Mucosa of descending colon (tissue), 3 donors: Measurements from ENCODE around the gene OR52K2. TPM values are rescaled to one million over a fixed set of nuclear protein-coding genes. Genes with fewer than 3 reads are reported as not detected.
"Not testable (repeated sequence)": the region's sequence is repeated elsewhere in the genome, so short reads cannot be mapped to it uniquely, and the experiment has no call there.

ENCODE experiments used
- ATAC-seq: fragments of 200-7000 bp; cut with Tn5 transposase; one replicate; pipeline ENCODE4 v1.9.1; 2020; ENCODE audit warnings: mild to moderate bottlenecking, moderate library complexity
- DNase-seq, 3 donors: peaks; one replicate each; pipeline ENCODE4 v3.0.0-alpha.2; 2020
- H3K36me3 ChIP-seq: fragments of 200-600 bp; one replicate; pipeline ENCODE4 v1.8.0; 2021; ENCODE audit warnings: low read depth, mild to moderate bottlenecking
- H3K4me1 ChIP-seq: fragments of 200-600 bp; one replicate; pipeline ENCODE4 v1.8.0; 2021; ENCODE audit warnings: low read depth, mild to moderate bottlenecking
- H3K4me3 ChIP-seq: fragments of 200-600 bp; one replicate; pipeline ENCODE4 v1.8.0; 2021; ENCODE audit warnings: mild to moderate bottlenecking
- H3K9me3 ChIP-seq: fragments of 200-600 bp; one replicate; pipeline ENCODE4 v1.8.0; 2021; ENCODE audit warnings: mild to moderate bottlenecking
- intact Hi-C, 2 donors: fragments of 100-400 bp; cut with DNase I in 1 of 2; cut with micrococcal nuclease in 1 of 2; formaldehyde crosslinking; loops; one replicate each; pipeline versions ENCODE4 v1.11.0 to v1.11.1; 2022; cut with DNase I, micrococcal nuclease
- long read RNA-seq, 2 donors: library from polyadenylated mRNA; unstranded; transcript quantifications; one replicate each; pipeline ENCODE4 v2.0.0, GENCODE V29; 2019 to 2021
- total RNA-seq, 3 donors: library from RNA; stranded (reverse); fragmentation: NEBNext Ultra II Directional in 2 of 3; extraction: Animal tissue kit (Norgen Biotek cat#: 25700) in 2 of 3; gene quantifications; one replicate each; pipeline versions ENCODE4 v1.2.1 to v1.2.4, GENCODE V29; 2021 to 2023
- TF ChIP-seq, protein P1 (sequence below): fragments of 200-600 bp; IDR thresholded peaks from one replicate; pipeline ENCODE4 v1.8.0; 2022; ENCODE audit warnings: antibody characterized with exemption, mild to moderate bottlenecking
- donor health status: DM: no; HTN: no; CAD: no; lungs with moderate emphysema.
- donor health status: DM: no; HTN: no; CAD: no.
- donor health status: DM: no; HTN: yes; CAD: no.

The OR52K2 gene
- not detected for total RNA-seq
- long read RNA-seq, donor 1, result 0 reads
- long read RNA-seq, donor 2, result 0 reads

DNA sequence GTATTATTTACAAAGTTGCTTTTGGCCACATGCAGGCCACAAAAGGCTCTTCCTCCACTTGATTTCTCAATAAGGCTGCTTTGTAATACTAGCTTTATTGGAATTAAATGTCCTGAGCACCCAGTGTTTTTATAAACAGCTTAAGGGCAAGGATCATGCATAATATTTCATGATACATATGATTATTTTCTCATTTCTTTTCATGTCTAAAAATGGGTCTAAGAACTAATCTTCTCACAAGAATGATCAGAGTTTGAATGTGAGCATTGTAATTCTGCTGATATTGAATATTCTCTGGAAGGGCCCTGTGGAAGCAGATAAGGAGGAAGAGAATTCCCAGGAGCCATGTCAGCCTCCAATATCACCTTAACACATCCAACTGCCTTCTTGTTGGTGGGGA is at the start of gene OR52K2:
Gene OR52K2 (plus strand): TSS at position 301 of the 400 bp plus-strand sequence. CDS start 45 bp downstream, at position 346.
- intact Hi-C loops, result no loop called here
- Histone ChIP-seq H3K4me3 (no peak within 1 kb of the TSS), H3K9me3 (no peaks in the 10 kb centered on the region), H3K36me3 (no peaks in the 10 kb centered on the region), H3K4me1 (no peaks in the 10 kb centered on the region)
- no peak for DNase-seq
- no peak for ATAC-seq
- TF ChIP-seq, protein P1, sequence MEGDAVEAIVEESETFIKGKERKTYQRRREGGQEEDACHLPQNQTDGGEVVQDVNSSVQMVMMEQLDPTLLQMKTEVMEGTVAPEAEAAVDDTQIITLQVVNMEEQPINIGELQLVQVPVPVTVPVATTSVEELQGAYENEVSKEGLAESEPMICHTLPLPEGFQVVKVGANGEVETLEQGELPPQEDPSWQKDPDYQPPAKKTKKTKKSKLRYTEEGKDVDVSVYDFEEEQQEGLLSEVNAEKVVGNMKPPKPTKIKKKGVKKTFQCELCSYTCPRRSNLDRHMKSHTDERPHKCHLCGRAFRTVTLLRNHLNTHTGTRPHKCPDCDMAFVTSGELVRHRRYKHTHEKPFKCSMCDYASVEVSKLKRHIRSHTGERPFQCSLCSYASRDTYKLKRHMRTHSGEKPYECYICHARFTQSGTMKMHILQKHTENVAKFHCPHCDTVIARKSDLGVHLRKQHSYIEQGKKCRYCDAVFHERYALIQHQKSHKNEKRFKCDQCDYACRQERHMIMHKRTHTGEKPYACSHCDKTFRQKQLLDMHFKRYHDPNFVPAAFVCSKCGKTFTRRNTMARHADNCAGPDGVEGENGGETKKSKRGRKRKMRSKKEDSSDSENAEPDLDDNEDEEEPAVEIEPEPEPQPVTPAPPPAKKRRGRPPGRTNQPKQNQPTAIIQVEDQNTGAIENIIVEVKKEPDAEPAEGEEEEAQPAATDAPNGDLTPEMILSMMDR, result no peak

DNA sequence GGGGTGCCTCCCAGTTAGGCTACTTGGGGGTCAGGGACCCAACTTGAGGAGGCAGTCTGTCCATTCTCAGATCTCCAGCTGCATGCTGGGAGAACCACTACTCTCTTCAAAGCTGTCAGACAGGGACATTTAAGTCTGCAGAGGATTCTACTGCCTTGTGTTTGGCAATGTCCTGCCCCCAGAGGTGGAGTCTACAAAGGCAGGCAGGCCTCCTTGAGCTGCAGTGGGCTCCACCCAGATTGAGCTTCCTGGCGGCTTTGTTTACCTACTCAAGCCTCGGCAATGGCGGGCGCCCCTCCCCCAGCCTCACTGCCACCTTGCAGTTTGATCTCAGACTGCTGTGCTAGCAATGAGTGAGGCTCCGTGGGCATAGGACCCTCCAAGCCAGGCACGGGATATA is 42.9 kb upstream of the OR52K2 start:
- H3K4me1 ChIP-seq, H3K9me3 ChIP-seq, intact Hi-C loops, ATAC-seq, DNase-seq, H3K4me3 ChIP-seq, H3K36me3 ChIP-seq: not testable (repeated sequence)

DNA sequence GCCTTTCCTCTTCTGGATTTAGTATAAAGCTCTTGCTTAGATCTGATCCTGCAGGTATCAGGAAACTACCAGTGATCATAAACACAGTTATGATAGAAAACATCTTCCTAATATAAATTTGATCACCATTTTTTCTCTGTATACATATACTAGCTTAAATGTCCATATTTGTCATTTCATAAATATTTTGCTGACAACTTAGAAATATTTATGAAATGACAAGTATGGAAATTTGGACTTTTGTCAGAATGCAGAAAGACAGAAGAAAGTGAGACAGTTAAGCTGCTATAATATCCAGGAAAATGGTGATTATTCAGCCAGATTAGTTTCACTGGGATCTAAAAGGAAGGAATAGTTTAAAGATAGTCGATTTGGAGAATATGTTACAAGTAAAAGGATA is 32.8 kb upstream of the OR52K2 start:
- Histone ChIP-seq H3K4me3 (no peak overlapping the region), H3K9me3 (no peaks in the 10 kb centered on the region), H3K36me3 (no peaks in the 10 kb centered on the region), H3K4me1 (no peaks in the 10 kb centered on the region)
- TF ChIP-seq, protein P1, result no peak
- DNase-seq, result no peak
- ATAC-seq, result no peak
- intact Hi-C loops, result no loop called here

DNA sequence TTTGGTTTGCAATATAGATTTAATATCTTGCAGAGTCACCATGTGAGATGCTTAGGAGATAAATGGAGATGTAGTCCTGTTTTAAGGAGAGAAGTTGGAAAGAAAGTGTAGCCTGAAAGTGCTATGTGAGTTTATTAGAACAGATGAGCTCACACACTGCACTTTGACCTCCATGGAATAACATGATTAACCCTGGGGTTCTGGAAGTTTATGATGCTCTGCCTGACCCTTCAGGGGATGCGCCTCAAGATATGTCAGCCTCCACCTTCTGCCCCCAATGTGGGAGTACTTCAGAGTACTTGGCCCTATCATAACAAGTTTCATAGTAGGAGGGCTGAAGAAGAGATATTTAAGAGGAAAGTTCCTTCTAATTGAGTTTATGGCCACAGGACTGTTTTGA is 32.3 kb upstream of the OR52K2 start:
- Histone ChIP-seq H3K4me3 (no peak overlapping the region), H3K9me3 (no peaks in the 10 kb centered on the region), H3K36me3 (no peaks in the 10 kb centered on the region), H3K4me1 (no peaks in the 10 kb centered on the region)
- no peak for DNase-seq
- no peak for ATAC-seq
- intact Hi-C loops, result no loop called here
- TF ChIP-seq, protein P1, result no peak

DNA sequence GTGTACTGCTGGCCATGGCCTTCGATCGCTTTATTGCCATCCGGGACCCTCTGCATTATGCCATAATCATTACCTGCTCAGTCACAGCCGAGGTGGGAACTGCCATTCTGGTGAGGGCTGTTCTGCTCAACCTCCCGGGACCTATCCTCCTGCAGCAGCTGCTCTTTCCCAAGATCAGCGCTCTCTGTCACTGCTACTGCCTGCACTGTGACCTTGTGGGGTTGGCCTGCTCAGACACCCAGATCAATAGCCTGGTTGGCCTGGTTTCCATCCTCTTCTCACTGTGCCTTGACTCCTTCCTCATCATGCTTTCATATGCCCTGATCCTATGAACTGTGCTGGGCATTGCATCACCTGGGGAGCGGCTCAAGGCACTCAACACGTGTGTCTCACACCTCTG is 30.7 kb upstream of the OR52K2 start:
- intact Hi-C loops, result no loop called here
- Histone ChIP-seq H3K4me1 (no peaks in the 10 kb centered on the region), H3K4me3 (no peak overlapping the region), H3K36me3 (no peaks in the 10 kb centered on the region), H3K9me3 (no peaks in the 10 kb centered on the region)
- no peak for DNase-seq
- TF ChIP-seq, protein P1, result no peak
- ATAC-seq, result no peak

DNA sequence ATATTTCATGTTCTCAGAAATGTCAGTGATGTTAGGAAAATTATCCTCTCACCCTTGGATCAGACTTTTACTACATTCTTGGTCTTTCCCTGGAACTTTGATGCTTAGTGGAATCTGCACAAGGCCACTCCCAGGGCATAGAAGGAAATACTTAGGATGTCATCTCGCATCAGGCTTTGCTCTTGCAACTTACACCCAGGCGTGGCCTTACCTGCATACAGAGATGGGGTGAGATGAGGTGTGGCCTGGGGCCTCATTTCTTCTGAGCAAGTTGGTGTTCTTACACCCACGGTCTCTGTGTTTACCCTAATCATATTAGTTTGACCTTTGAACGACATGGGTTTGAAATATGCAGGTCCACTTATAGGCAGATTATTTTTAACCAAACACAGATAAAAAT is 19.0 kb upstream of the OR52K2 start:
- Histone ChIP-seq H3K9me3 (no peaks in the 10 kb centered on the region), H3K4me1 (no peaks in the 10 kb centered on the region), H3K4me3 (no peak overlapping the region), H3K36me3 (no peaks in the 10 kb centered on the region)
- intact Hi-C loops, result no loop called here
- TF ChIP-seq, protein P1, result no peak
- peak; percentile 47 for ATAC-seq
- peak in 1 of 3 donors; percentile 11 for DNase-seq
